Tibial nerve (tissue), 4 donors: ENCODE results near the gene EFCAB13. TPM values are rescaled to one million over a fixed set of nuclear protein-coding genes. Genes with fewer than 3 reads are reported as not detected.

Experiments
- DNase-seq, 2 donors: peaks; one replicate each; pipeline ENCODE4 v3.0.0-alpha.2; 2019; ENCODE audit warnings: low spot score in 2 of 2
- H3K27ac ChIP-seq, 4 donors: fragments of 200-600 bp; sonication (generic) in 3 of 4; one replicate each; pipeline ENCODE4 v1.5.1; 2017 to 2019; ENCODE audit warnings: mild to moderate bottlenecking in 1 of 4
- H3K27me3 ChIP-seq, 2 donors: fragments of 200-600 bp; sonication (generic) in 1 of 2; one replicate each; pipeline versions ENCODE4 v1.5.1 to v1.6.0; 2017 to 2019
- H3K36me3 ChIP-seq, 3 donors: fragments of 200-600 bp; sonication (generic); one replicate each; pipeline ENCODE4 v1.5.1; 2018 to 2019
- H3K4me1 ChIP-seq, 4 donors: fragments of 200-600 bp; sonication (generic) in 3 of 4; one replicate each; pipeline ENCODE4 v1.5.1; 2017 to 2019
- H3K4me3 ChIP-seq, 4 donors: fragments of 200-600 bp; sonication (generic) in 3 of 4; one replicate each; pipeline ENCODE4 v1.5.1; 2017 to 2019; ENCODE audit warnings: mild to moderate bottlenecking in 1 of 4, moderate library complexity in 1 of 4
- H3K9me3 ChIP-seq, 4 donors: fragments of 200-600 bp; sonication (generic) in 3 of 4; one replicate each; pipeline ENCODE4 v1.5.1; 2017 to 2019
- CTCF ChIP-seq, 5 experiments: fragments of 200-600 bp in 3 of 5; fragments of 450-650 bp in 2 of 5; sonication (generic) in 3 of 5; IDR thresholded peaks; one replicate each; pipeline ENCODE4 v1.5.1; 2016 to 2019; ENCODE audit warnings: antibody characterized with exemption in 5 of 5, mild to moderate bottlenecking in 3 of 5, moderate library complexity in 2 of 5
- EP300 ChIP-seq, 2 donors: sonication (generic); formaldehyde crosslinking; IDR thresholded peaks; one replicate each; pipeline ENCODE4 v1.6.1; 2017; ENCODE audit warnings: antibody characterized with exemption in 2 of 2, mild to moderate bottlenecking in 1 of 2
- POLR2A ChIP-seq, 2 donors: fragments of 450-650 bp; IDR thresholded peaks; one replicate each; pipeline ENCODE4 v1.6.1; 2017; ENCODE audit warnings: antibody characterized with exemption in 2 of 2, mild to moderate bottlenecking in 2 of 2, moderate library complexity in 2 of 2
- WGBS, 2 donors: methylation state at CpG; one replicate each; pipeline ENCODE4 v1.1.5; 2018; 5-methylcytosine and 5-hydroxymethylcytosine counted together
- total RNA-seq, 4 donors: library from RNA; depleted of rRNA; stranded (reverse); fragments of >200 nt; gene quantifications; one replicate each; pipeline ENCODE4 v1.1.0, GENCODE V29; 2016

Gene EFCAB13
- total RNA-seq, 4 donors from 2014 or later, result 6.5 to 15.1 (median 10.2) TPM

- WGBS, 2 donors, result 71 to 74% methylated on average over 1 of the region's 1 CpG
- Histone ChIP-seq H3K27me3 (no peaks in the 10 kb centered on the region), H3K36me3 (peaks cover 0 to 6% (median 0%) of the 10 kb centered on the region in 3 donors), H3K4me3 (no peak overlapping the region), H3K4me1 (no peaks in the 10 kb centered on the region), H3K9me3 (no peaks in the 10 kb centered on the region), H3K27ac (no peak overlapping the region)
- no peak for DNase-seq
- TF ChIP-seq CTCF (IDR thresholded peaks at IDR 0.05) (no peak), EP300 (IDR thresholded peaks at IDR 0.05) (no peak), POLR2A (IDR thresholded peaks at IDR 0.05) (no peak)
Observed at GRCh38 chr17:47400333-47400732, 76.6 kb downstream of the EFCAB13 start.

- no peaks in the 10 kb centered on the region for H3K27me3 ChIP-seq
- no peak for DNase-seq
- WGBS, 2 donors, result 70 to 76% methylated on average over 2 of the region's 2 CpGs
- TF ChIP-seq CTCF (IDR thresholded peaks at IDR 0.05) (no peak), POLR2A (IDR thresholded peaks at IDR 0.05) (no peak), EP300 (IDR thresholded peaks at IDR 0.05) (no peak)
- no peaks in the 10 kb centered on the region for H3K4me1 ChIP-seq
- H3K4me3 ChIP-seq, result no peak overlapping the region
- peaks cover 0 to 6% (median 0%) of the 10 kb centered on the region in 3 donors for H3K36me3 ChIP-seq
- no peaks in the 10 kb centered on the region for H3K9me3 ChIP-seq
- no peak overlapping the region for H3K27ac ChIP-seq
Observed at GRCh38 chr17:47401100-47401499, 77.3 kb downstream of the EFCAB13 start.

GRCh38 chr17:47404006-47404405, 80.3 kb downstream of the EFCAB13 start:
- Histone ChIP-seq H3K27me3 (no peaks in the 10 kb centered on the region), H3K4me1 (no peaks in the 10 kb centered on the region), H3K9me3 (no peaks in the 10 kb centered on the region), H3K4me3 (no peak overlapping the region), H3K36me3 (no peaks in the 10 kb centered on the region), H3K27ac (no peak overlapping the region)
- TF ChIP-seq CTCF (IDR thresholded peaks at IDR 0.05) (no peak), EP300 (IDR thresholded peaks at IDR 0.05) (no peak), POLR2A (IDR thresholded peaks at IDR 0.05) (no peak)
- 67 to 75% methylated on average over 3 of the region's 3 CpGs for WGBS, 2 donors
- no peak for DNase-seq

GRCh38 chr17:47404875-47405274, 81.1 kb downstream of the EFCAB13 start:
- no peak for DNase-seq
- H3K27me3 ChIP-seq, result no peaks in the 10 kb centered on the region
- H3K27ac ChIP-seq, result no peak overlapping the region
- H3K4me3 ChIP-seq, result no peak overlapping the region
- H3K4me1 ChIP-seq, result no peaks in the 10 kb centered on the region
- no peaks in the 10 kb centered on the region for H3K9me3 ChIP-seq
- H3K36me3 ChIP-seq, result no peaks in the 10 kb centered on the region
- TF ChIP-seq EP300 (IDR thresholded peaks at IDR 0.05), result no peak
- TF ChIP-seq CTCF (IDR thresholded peaks at IDR 0.05), result no peak
- TF ChIP-seq POLR2A (IDR thresholded peaks at IDR 0.05), result no peak

- H3K9me3 ChIP-seq, result no peaks in the 10 kb centered on the region
- DNase-seq, result no peak
- peaks cover 0 to 17% (median 0%) of the 10 kb centered on the region in 3 donors for H3K36me3 ChIP-seq
- no peak for TF ChIP-seq POLR2A (IDR thresholded peaks at IDR 0.05)
- TF ChIP-seq CTCF (IDR thresholded peaks at IDR 0.05), result no peak
- no peak for TF ChIP-seq EP300 (IDR thresholded peaks at IDR 0.05)
- WGBS, 2 donors, result 96% methylated on average over 3 of the region's 3 CpGs
- H3K27me3 ChIP-seq, result no peaks in the 10 kb centered on the region
- no peaks in the 10 kb centered on the region for H3K4me1 ChIP-seq
- no peak overlapping the region for H3K4me3 ChIP-seq
- H3K27ac ChIP-seq, result no peak overlapping the region
Observed at GRCh38 chr17:47413872-47414271, 90.1 kb downstream of the EFCAB13 start.
